ENCODE measurements around the gene PTPN7.

DNA sequence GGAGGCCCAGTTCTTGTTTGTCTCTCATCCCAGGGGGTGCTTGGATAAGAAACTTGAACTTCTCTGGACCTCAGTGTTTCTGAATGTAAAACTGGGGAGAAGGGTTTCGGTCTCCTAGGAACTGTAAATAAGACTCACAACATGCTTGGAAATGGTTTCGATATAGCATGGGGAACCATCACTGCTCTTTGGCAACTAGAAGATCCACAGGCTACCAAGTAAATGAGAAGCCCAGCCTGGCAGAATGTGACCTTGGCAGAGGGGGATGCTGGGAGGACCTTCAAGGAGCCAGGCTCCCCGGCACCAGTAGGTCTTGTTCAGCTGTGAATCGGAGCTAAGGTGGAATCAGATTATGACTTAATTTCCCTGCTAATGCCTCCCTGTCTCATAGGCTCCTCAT is 19.6 kb downstream of the PTPN7 start:
- TF ChIP-seq, protein P1, sequence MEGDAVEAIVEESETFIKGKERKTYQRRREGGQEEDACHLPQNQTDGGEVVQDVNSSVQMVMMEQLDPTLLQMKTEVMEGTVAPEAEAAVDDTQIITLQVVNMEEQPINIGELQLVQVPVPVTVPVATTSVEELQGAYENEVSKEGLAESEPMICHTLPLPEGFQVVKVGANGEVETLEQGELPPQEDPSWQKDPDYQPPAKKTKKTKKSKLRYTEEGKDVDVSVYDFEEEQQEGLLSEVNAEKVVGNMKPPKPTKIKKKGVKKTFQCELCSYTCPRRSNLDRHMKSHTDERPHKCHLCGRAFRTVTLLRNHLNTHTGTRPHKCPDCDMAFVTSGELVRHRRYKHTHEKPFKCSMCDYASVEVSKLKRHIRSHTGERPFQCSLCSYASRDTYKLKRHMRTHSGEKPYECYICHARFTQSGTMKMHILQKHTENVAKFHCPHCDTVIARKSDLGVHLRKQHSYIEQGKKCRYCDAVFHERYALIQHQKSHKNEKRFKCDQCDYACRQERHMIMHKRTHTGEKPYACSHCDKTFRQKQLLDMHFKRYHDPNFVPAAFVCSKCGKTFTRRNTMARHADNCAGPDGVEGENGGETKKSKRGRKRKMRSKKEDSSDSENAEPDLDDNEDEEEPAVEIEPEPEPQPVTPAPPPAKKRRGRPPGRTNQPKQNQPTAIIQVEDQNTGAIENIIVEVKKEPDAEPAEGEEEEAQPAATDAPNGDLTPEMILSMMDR (IDR thresholded peaks at IDR 0.05; ENCODE audit: low read depth, low read length): no peak
- TF ChIP-seq, protein P2, sequence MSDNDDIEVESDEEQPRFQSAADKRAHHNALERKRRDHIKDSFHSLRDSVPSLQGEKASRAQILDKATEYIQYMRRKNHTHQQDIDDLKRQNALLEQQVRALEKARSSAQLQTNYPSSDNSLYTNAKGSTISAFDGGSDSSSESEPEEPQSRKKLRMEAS (IDR thresholded peaks at IDR 0.05; ENCODE audit: low read depth, low read length): no peak
- TF ChIP-seq MYC (IDR thresholded peaks at IDR 0.05; ENCODE audit: low read depth, low read length) (no peak), POLR2A (IDR thresholded peaks at IDR 0.05; ENCODE audit: extremely low read depth, insufficient read length) (no peak)
